Activated naive CD8-positive, alpha-beta T cell treated with anti-CD3 and anti-CD28 coated beads, Interleukin-2, amount 10 ng/mL, durations not matched to agents 7 days and 5 days (primary cell): ENCODE results near the gene C12orf75. TPM values are rescaled to one million over a fixed set of nuclear protein-coding genes. Genes with fewer than 3 reads are reported as not detected.
A peak's percentile ranks its signal among the peaks of the same experiment; 100 is the strongest.

ENCODE experiments used
- ATAC-seq: fragments of 150-1000 bp; cut with Tn5 transposase; one replicate; pipeline ENCODE4 v1.10.0; 2021; ENCODE audit warnings: low read depth, moderate library complexity
- POLR2A ChIA-PET: fragments of 350-600 bp; sonication (Branson Sonifier 250); formaldehyde crosslinking; loops from one replicate; lab custom pipeline; 2021; ENCODE audit warnings: antibody characterized with exemption; lab: Charles Lee
- DNase-seq: peaks from one replicate; pipeline ENCODE4 v3.0.0; 2021
- H3K27ac Mint-ChIP-seq: one replicate; pipeline ENCODE4 v1.8.0; 2022; ENCODE audit warnings: mild to moderate bottlenecking, mixed read lengths
- H3K27me3 Mint-ChIP-seq: one replicate; pipeline ENCODE4 v1.8.0; 2022; ENCODE audit warnings: mild to moderate bottlenecking, moderate library complexity, mixed read lengths
- H3K36me3 Mint-ChIP-seq: one replicate; pipeline ENCODE4 v1.8.0; 2021; ENCODE audit warnings: mild to moderate bottlenecking, mixed read lengths
- H3K4me1 Mint-ChIP-seq: one replicate; pipeline ENCODE4 v1.8.0; 2021; ENCODE audit warnings: mixed read lengths
- H3K4me3 Mint-ChIP-seq: one replicate; pipeline ENCODE4 v1.8.0; 2022; ENCODE audit warnings: mild to moderate bottlenecking, moderate library complexity, mixed read lengths
- H3K9me3 Mint-ChIP-seq: one replicate; pipeline ENCODE4 v1.8.0; 2021; ENCODE audit warnings: mixed read lengths
- total RNA-seq, 2 experiments: library from RNA; stranded (reverse); gene quantifications; one replicate each; pipeline ENCODE4 v1.2.3, GENCODE V29; 2021

C12orf75 gene
- total RNA-seq = 100 to 1,000 TPM; 167 to 172 TPM

GRCh38 chr12:105330283-105330930, at the start of gene C12orf75:
TSS of gene C12orf75 (plus strand) at chr12:105330691. CDS start at chr12:105330892, 201 bp downstream.
- H3K27ac Mint-ChIP-seq = peak within 1 kb of the TSS; percentile 91
- H3K27me3 Mint-ChIP-seq = no peaks in the 10 kb centered on the region
- H3K4me3 Mint-ChIP-seq = peak within 1 kb of the TSS; percentile 85
- POLR2A ChIA-PET = interaction anchor here (0.6 to 3.2 kb wide), 8 partner anchors 10 to 1401 kb away, joined by 4 to 21 read pairs (median 8); partner anchors contain the start of genes APPL2 and HSP90B1
- ATAC-seq (peak; percentile 87), DNase-seq (peak; percentile 95)
- H3K4me1 Mint-ChIP-seq = peaks cover 69% of the 10 kb centered on the region
- no peaks in the 10 kb centered on the region for H3K9me3 Mint-ChIP-seq
- H3K36me3 Mint-ChIP-seq = peaks cover 28% of the 10 kb centered on the region

GRCh38 chr12:105280966-105281693, 49.4 kb upstream of the C12orf75 start:
- H3K36me3 Mint-ChIP-seq = peaks cover 3% of the 10 kb centered on the region
- DNase-seq (no peak), ATAC-seq (no peak)
- no peak overlapping the region for H3K27ac Mint-ChIP-seq
- POLR2A ChIA-PET = no interaction called here
- no peak overlapping the region for H3K4me3 Mint-ChIP-seq
- peaks cover 3% of the 10 kb centered on the region for H3K9me3 Mint-ChIP-seq
- H3K27me3 Mint-ChIP-seq = peaks cover 29% of the 10 kb centered on the region
- peaks cover 4% of the 10 kb centered on the region for H3K4me1 Mint-ChIP-seq

DNA sequence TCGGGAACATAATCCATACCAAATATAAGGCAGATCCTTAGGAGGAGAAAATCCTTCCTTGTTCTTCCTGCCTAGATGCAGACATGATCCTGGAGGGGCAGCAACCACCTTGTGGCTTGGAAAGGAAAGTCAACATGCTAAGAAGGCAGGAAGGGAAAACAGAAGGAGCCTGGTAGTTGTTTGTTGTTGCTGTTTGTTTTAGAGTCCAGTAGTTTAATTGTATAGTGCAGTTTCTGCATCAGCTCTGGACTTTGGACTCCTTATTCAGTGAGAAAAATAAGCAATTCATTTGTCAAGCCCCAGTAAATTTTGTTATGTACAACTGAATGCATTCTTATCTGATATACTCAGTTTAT, 48.8 kb upstream of the C12orf75 start:
- Mint-ChIP-seq H3K9me3 (peaks cover 3% of the 10 kb centered on the region), H3K36me3 (peaks cover 3% of the 10 kb centered on the region), H3K27ac (no peak overlapping the region), H3K4me1 (peaks cover 2% of the 10 kb centered on the region), H3K27me3 (peaks cover 34% of the 10 kb centered on the region), H3K4me3 (no peak overlapping the region)
- DNase-seq = no peak
- ATAC-seq = no peak
- POLR2A ChIA-PET = no interaction called here

- ATAC-seq (no peak), DNase-seq (no peak)
- no peaks in the 10 kb centered on the region for H3K4me1 Mint-ChIP-seq
- H3K9me3 Mint-ChIP-seq = peaks cover 3% of the 10 kb centered on the region
- POLR2A ChIA-PET = no interaction called here
- H3K4me3 Mint-ChIP-seq = no peak overlapping the region
- peaks cover 3% of the 10 kb centered on the region for H3K36me3 Mint-ChIP-seq
- peaks cover 37% of the 10 kb centered on the region for H3K27me3 Mint-ChIP-seq
- no peak overlapping the region for H3K27ac Mint-ChIP-seq
Measured at GRCh38 chr12:105285378-105285777, 45.1 kb upstream of the C12orf75 start.

- H3K36me3 Mint-ChIP-seq = peaks cover 3% of the 10 kb centered on the region
- no peak overlapping the region for H3K27ac Mint-ChIP-seq
- POLR2A ChIA-PET = no interaction called here
- no peak overlapping the region for H3K4me3 Mint-ChIP-seq
- DNase-seq = no peak
- H3K4me1 Mint-ChIP-seq = no peaks in the 10 kb centered on the region
- no peak for ATAC-seq
- H3K9me3 Mint-ChIP-seq = peaks cover 3% of the 10 kb centered on the region
- H3K27me3 Mint-ChIP-seq = peaks cover 38% of the 10 kb centered on the region
Measured at GRCh38 chr12:105287408-105287807, 43.1 kb upstream of the C12orf75 start.

DNA sequence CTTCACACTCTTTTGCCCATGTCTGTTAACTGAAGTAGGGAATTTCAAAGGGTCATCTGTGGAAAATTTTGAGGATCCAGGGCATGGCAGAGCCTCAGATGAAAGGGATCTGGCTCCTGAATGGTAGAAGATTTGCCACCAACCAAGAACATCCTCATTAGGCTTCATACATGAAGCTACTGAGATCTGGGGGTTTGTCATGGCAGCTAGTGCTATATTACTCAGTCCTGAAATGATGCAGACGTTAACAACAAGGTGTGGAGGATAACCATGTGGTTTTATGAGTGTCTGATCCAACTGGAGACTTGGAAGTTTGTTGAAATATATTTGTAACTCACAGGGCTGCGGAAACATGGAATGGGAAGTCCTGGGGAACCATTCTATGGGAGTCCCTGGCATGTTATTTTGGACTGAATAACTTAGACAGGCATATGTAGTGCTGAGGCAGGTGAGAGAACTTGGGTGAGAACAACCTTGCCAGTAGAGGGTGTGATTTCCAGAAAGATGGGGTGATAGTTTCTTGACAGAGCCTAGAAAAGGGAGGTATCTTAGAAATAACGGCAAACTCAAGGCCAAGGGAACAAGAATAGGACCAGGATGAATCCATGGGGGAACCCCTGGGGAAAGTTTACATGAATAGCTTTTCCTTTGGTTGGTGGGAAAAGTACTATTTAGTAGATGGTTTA, 42.0 kb upstream of the C12orf75 start:
- no peak overlapping the region for H3K27ac Mint-ChIP-seq
- peaks cover 36% of the 10 kb centered on the region for H3K27me3 Mint-ChIP-seq
- peaks cover 3% of the 10 kb centered on the region for H3K9me3 Mint-ChIP-seq
- ATAC-seq (no peak), DNase-seq (no peak)
- POLR2A ChIA-PET = no interaction called here
- H3K36me3 Mint-ChIP-seq = peaks cover 3% of the 10 kb centered on the region
- no peak overlapping the region for H3K4me3 Mint-ChIP-seq
- H3K4me1 Mint-ChIP-seq = no peaks in the 10 kb centered on the region

DNA sequence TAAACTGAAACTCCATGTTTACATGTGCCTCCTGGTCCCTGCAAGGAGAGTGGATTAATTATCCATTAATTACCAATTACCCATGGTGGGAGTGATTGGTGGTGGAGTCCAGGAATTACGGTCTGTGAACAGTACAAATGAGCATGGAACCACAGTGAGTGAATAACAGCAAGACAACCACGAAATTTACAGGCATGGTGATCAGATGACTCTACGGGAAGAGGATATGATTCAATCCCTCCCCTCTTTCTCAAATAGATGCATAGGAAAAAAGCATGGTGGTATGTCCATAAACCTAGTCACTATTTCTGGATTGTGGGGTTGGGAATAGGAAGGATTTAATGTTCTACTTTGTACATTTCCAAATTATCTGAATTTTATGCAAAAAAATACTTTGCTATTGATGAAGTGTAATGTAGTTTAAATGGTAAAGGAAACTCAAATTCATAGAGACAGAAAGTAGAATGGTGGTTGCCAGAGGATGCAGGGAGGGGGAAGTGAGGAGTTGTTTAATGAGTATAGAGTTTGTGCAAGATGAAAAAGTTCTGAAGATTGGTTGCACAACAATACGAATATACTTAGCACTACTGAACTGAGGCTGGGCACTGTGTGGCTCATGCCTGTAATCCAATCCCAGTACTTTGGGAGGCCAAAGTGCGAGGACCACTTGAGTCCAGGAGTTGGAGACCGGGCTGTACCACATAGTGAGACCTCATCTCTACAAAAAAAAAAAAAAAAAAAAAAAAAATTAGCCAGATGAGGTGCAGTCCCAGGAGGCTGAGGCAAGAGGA, 41.2 kb upstream of the C12orf75 start:
- no peak for DNase-seq
- no peaks in the 10 kb centered on the region for H3K4me1 Mint-ChIP-seq
- H3K27ac Mint-ChIP-seq = no peak overlapping the region
- POLR2A ChIA-PET = no interaction called here
- no peak for ATAC-seq
- peaks cover under 1% of the 10 kb centered on the region for H3K9me3 Mint-ChIP-seq
- no peak overlapping the region for H3K4me3 Mint-ChIP-seq
- H3K36me3 Mint-ChIP-seq = peaks cover 1% of the 10 kb centered on the region
- H3K27me3 Mint-ChIP-seq = peaks cover 34% of the 10 kb centered on the region

- Mint-ChIP-seq H3K27me3 (peaks cover 22% of the 10 kb centered on the region), H3K9me3 (no peaks in the 10 kb centered on the region)
- POLR2A ChIA-PET = no interaction called here
Measured at GRCh38 chr12:105291531-105291930, 39.0 kb upstream of the C12orf75 start.

GRCh38 chr12:105292705-105293104, 37.8 kb upstream of the C12orf75 start:
- H3K27me3 Mint-ChIP-seq = peaks cover 18% of the 10 kb centered on the region
- no peak overlapping the region for H3K4me3 Mint-ChIP-seq
- peaks cover 1% of the 10 kb centered on the region for H3K9me3 Mint-ChIP-seq
- no peak for ATAC-seq
- POLR2A ChIA-PET = no interaction called here
- no peaks in the 10 kb centered on the region for H3K4me1 Mint-ChIP-seq
- no peak overlapping the region for H3K27ac Mint-ChIP-seq
- no peak for DNase-seq
- peaks cover 1% of the 10 kb centered on the region for H3K36me3 Mint-ChIP-seq

More at GRCh38 chr12:105291531-105291930, 39.0 kb upstream of the C12orf75 start:
- H3K36me3 Mint-ChIP-seq = no peaks in the 10 kb centered on the region
- H3K4me3 Mint-ChIP-seq = no peak overlapping the region
- no peak overlapping the region for H3K27ac Mint-ChIP-seq
- DNase-seq (no peak), ATAC-seq (no peak)
- no peaks in the 10 kb centered on the region for H3K4me1 Mint-ChIP-seq

DNA sequence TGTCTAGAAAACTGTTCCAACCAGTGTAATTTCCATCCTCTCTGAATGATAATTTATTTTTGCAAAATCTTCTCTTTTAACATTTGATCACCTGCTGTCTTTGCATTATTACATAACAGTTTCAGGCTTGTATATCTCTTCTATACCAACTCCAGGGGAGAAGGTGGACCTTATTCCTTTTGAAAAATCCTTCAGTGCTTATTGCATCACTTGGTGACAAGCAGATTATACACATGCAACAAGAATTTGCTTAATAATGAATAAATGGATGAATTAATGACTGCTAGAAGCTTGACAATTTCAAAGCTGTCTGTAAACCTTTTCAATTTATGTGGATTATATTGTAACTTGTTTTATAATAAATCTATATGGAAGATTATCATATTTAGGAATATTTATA, 37.3 kb upstream of the C12orf75 start:
- H3K36me3 Mint-ChIP-seq = peaks cover 5% of the 10 kb centered on the region
- DNase-seq (no peak), ATAC-seq (no peak)
- POLR2A ChIA-PET = no interaction called here
- H3K27me3 Mint-ChIP-seq = peaks cover 18% of the 10 kb centered on the region
- H3K9me3 Mint-ChIP-seq = peaks cover 5% of the 10 kb centered on the region
- no peak overlapping the region for H3K27ac Mint-ChIP-seq
- peaks cover 1% of the 10 kb centered on the region for H3K4me1 Mint-ChIP-seq
- no peak overlapping the region for H3K4me3 Mint-ChIP-seq

DNA sequence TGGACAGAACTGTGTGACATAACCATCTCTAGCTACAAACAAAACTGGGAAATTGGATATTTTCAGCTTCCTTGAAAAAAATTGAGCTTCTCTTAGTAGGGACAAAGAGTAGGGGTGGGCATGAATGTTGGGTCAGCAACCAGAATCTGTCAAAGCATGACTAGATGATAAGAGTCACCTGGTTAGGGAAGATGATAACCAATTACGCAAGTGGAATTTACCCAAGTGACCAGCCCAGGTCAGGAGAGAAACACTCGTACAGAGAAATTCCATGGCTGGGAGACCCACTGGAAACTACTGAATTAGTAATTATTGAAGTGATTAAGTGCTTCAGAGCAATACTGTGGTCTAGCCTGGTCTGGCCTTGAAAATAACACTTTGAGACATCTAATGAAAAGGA, 36.3 kb upstream of the C12orf75 start:
- Mint-ChIP-seq H3K27ac (no peak overlapping the region), H3K9me3 (peaks cover 7% of the 10 kb centered on the region), H3K4me1 (peaks cover 1% of the 10 kb centered on the region), H3K36me3 (peaks cover 5% of the 10 kb centered on the region), H3K4me3 (no peak overlapping the region), H3K27me3 (peaks cover 18% of the 10 kb centered on the region)
- DNase-seq (no peak), ATAC-seq (no peak)
- POLR2A ChIA-PET = no interaction called here

DNA sequence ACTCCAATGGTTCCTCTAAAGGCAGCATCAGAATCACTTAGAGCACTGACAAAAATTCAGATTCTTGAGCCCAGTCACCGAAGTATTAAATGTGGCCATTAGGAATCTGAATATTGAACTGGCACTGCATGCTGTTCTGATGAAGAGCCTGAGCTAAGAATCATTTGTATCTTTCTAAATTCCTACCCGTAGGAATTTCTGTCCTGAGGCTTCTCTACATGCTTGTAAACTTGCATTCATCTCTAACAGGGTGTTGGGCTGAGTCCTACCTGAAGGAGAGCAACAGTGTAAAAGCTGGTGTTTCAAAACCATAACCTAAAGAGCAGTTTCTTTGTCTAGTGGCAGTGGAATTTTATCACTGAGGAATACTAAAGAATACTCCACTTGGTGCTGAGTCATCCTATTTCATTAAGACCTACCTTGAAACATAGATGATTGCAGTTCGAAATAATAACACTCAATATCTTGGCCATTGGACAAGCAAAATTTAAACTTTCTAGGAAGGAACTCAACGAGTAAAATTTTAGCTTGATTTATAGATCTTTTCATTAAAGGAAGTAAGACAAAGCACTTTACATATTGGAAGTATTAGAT, 35.5 kb upstream of the C12orf75 start:
- Mint-ChIP-seq H3K9me3 (peaks cover 13% of the 10 kb centered on the region), H3K36me3 (peaks cover 10% of the 10 kb centered on the region), H3K4me1 (peaks cover 1% of the 10 kb centered on the region), H3K27ac (no peak overlapping the region), H3K27me3 (peaks cover 18% of the 10 kb centered on the region), H3K4me3 (no peak overlapping the region)
- ATAC-seq = no peak
- no peak for DNase-seq
- POLR2A ChIA-PET = no interaction called here
